GM13976 (cell line): ENCODE results near the gene PHAX.
"Not testable (repeated sequence)": the region's sequence is repeated elsewhere in the genome, so short reads cannot be mapped to it uniquely, and the experiment has no call there.

ENCODE experiments used
- DNase-seq: peaks from one replicate; pipeline ENCODE4 v3.0.0; 2012; ENCODE audit warnings: low spot score
- in situ Hi-C: fragments of 300-500 bp; cut with MboI; formaldehyde crosslinking; loops from one replicate; pipeline ENCODE4 v1.12.0; 2022; ENCODE audit warnings: low sequenced_read_pairs, mixed read lengths, inconsistent platforms; ENCODE audit not compliant: unreplicated experiment
- TF ChIP-seq, protein P1 (sequence below): IDR thresholded peaks from 2 replicates; pipeline ENCODE4 v1.5.1; 2012; ENCODE audit warnings: borderline replicate concordance, mild to moderate bottlenecking; ENCODE audit not compliant: insufficient read depth; ENCODE audit errors: extremely low read depth, missing control alignments, control extremely low read depth

The PHAX gene

GRCh38 chr5:126603402-126603991, 2.8 kb downstream of the PHAX start:
- DNase-seq = no peak
- TF ChIP-seq, protein P1, sequence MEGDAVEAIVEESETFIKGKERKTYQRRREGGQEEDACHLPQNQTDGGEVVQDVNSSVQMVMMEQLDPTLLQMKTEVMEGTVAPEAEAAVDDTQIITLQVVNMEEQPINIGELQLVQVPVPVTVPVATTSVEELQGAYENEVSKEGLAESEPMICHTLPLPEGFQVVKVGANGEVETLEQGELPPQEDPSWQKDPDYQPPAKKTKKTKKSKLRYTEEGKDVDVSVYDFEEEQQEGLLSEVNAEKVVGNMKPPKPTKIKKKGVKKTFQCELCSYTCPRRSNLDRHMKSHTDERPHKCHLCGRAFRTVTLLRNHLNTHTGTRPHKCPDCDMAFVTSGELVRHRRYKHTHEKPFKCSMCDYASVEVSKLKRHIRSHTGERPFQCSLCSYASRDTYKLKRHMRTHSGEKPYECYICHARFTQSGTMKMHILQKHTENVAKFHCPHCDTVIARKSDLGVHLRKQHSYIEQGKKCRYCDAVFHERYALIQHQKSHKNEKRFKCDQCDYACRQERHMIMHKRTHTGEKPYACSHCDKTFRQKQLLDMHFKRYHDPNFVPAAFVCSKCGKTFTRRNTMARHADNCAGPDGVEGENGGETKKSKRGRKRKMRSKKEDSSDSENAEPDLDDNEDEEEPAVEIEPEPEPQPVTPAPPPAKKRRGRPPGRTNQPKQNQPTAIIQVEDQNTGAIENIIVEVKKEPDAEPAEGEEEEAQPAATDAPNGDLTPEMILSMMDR = no peak
- in situ Hi-C loops = no loop called here

DNA sequence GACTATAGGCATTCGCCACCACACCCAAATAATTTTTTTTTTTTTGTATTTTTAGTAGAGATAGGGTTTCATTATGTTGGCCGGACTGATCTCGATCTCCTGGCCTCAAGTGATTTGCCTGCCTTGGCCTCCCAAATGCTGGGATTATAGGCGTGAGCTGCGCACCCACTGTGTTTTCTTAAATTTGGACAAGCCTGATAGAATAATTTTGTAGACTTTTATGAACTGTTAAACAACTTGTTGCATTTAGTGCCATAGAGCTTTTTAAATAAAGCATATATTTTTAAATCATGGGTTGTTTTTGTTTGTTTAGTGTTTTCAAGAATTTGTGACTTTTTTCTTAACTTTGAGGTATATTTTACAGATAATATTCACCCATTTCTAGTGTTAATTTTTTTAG, 4.8 kb downstream of the PHAX start:
- no peak for DNase-seq
- in situ Hi-C loops = no loop called here
- TF ChIP-seq, protein P1 = no peak

DNA sequence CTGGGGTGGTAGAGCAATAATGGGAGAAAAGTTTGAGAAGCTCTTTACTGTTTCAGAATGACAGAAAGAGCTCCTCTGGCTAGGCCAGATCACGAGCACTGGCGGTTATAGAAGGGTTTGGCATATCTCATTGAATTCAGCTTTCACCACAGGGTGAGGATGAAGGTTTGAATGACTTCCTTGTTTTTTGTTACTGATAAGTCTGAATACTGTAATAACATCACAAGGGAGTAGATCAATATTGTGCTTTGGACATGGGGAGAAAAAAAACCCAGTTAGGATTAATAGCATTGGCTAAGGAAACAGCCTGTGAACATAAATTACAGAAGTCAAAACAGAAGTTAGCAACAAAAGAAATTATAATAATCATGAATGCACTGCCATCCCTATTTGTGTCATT, 9.4 kb downstream of the PHAX start:
- DNase-seq = no peak
- in situ Hi-C loops = no loop called here
- TF ChIP-seq, protein P1 = no peak

DNA sequence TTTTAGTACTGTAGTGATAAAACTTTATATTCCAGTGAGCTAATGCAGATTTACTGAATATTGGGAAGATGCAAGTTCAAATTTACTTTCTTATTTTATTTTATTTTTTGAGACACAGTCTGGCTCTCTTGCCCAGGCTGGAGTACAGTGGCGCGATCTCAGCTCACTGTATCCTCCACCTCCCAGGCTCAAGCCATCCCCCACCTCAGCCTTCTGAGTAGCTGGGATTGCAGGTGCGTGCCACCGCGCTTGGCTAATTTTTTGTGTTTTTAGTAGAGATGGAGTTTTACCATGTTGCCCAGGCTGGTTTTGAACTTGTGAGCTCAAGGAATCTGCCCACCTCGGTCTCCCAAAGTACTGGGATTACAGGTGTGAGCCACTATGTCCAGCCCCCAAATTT, 9.9 kb downstream of the PHAX start:
- in situ Hi-C loops = no loop called here
- no peak for DNase-seq
- TF ChIP-seq, protein P1 = no peak

DNA sequence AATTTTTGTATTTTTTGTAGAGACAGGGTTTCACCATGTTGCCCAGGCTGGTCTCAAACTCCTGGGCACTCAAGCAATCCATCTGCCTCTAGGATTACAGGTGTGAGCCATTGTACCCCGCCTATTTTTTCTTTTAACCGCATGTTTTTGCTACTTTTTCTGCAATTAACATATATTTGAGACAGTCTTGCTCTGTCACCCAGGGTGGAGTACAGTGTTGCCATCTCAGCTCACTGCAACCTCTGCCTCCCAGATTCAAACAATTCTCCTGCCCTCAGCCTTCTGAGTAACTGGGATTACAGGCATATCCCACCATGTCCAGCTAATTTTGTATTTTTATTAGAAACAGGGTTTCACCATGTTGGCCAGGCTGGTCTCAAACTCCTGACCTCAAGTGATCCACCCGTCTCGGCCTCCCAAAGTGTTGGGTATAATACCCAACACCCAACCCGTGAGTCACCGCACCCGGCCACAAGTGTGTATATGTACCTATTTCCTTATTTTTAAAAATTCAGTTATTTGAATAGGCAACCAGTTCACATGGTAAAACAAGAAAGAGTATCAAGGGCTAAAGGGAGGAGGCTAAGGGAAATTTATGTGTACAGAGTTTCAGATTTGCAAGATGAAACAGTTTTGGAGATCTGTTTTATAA, 13.3 kb downstream of the PHAX start:
- in situ Hi-C loops = no loop called here
- TF ChIP-seq, protein P1 = no peak
- no peak for DNase-seq

DNA sequence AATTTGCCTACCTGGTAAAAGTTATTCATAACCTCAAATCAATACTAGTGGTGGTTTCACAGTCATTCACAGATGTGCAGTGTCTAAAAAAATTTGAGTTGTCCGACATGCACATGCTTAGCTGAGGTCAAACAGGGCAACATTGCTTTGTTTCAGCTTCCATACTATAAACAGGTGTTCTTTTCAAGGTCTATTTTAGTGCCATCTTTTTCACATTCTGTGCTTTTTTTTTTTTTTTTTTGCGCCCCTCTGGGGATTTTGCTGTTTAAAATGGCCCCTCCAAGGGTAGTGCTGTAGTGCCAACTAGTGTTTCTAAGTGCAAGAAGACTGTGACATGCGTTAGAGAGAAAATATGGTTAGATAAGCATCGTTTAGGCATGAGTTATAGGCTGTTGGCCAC, 14.5 kb downstream of the PHAX start:
- DNase-seq = peak; percentile 46
- TF ChIP-seq, protein P1 = peak; percentile 47
- in situ Hi-C loops = no loop called here

- DNase-seq, in situ Hi-C loops: not testable (repeated sequence)
These were observed 16.9 kb downstream of the PHAX start for GRCh38 chr5:126617603-126618002.
